ENCODE data around the gene TRAF7.

Gene TRAF7

GRCh38 chr16:2226918-2227317 is 71.3 kb downstream of the TRAF7 start:
- Histone ChIP-seq H3K36me3 (replicated peaks; ENCODE audit: low read depth, low read length) (peaks cover 6% of the 10 kb centered on the region), H3K4me3 (ENCODE audit: low read length) (no peak overlapping the region), H4K20me1 (ENCODE audit: insufficient read depth, low read length) (peaks cover 13% of the 10 kb centered on the region), H3K27me3 (ENCODE audit: low read depth, low read length) (no peaks in the 10 kb centered on the region), H3K4me2 (ENCODE audit: low read length) (no peak overlapping the region), H3K27ac (ENCODE audit: low read length) (no peak overlapping the region), H3K4me1 (ENCODE audit: low read length) (peaks cover 5% of the 10 kb centered on the region; the same call in 1 of the 2 replicates), H2AFZ (ENCODE audit: low read depth, low read length) (no peak overlapping the region), H3K79me2 (ENCODE audit: low read length) (peaks cover 50% of the 10 kb centered on the region), H3K9ac (ENCODE audit: low read length) (no peak overlapping the region), H3K9me3 (ENCODE audit: insufficient read depth, low read length) (no peaks in the 10 kb centered on the region)
- TF ChIP-seq CTCF (IDR thresholded peaks at IDR 0.05; ENCODE audit: low read depth, low read length) (no peak), EZH2phosphoT487 (IDR thresholded peaks at IDR 0.05; ENCODE audit: low read depth) (no peak)

Data from OCI-LY3 (cell line).